ENCODE data around the gene FYN. TPM values are rescaled to one million over a fixed set of nuclear protein-coding genes. Genes with fewer than 3 reads are reported as not detected.

The FYN gene
- total and polyA plus RNA-seq, 2 of the 13 experiments (the other 11 are each of a cell fraction or from before 2014, with no cell fraction given): 15.5 to 24.6 TPM

DNA sequence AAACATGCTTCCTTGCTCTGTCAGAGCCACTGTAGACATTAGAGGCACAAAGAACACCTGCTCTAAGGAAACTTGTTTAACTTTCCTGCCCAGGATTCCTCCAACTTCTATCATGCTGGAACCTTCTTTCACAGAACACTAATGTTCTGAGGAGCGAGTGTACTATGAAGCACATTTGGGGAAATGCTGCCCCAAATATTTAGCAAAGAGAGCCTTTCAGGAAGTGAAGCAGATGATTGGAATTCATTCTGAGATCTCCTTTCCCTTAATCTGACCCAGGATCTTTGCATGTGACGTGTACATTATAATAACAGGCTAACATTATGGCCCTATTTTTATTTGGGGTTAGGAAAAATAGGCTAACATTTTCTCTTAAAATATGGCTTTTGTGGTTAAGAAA is 21.0 kb upstream of the FYN start:
- Histone ChIP-seq H3K27me3 (ENCODE audit: control insufficient read depth in 1 of 2, insufficient read depth in 2 of 2, low read length in 2 of 2) (peaks cover 0 to 4% of the 10 kb centered on the region in 2 experiments; a peak in 2 of 5 replicates), H3K79me2 (ENCODE audit: insufficient read depth, low read length) (no peaks in the 10 kb centered on the region), H4K20me1 (ENCODE audit: insufficient read depth, low read length) (no peaks in the 10 kb centered on the region), H3K9ac (ENCODE audit: insufficient read depth, low read depth, low read length) (no peak overlapping the region), H3K4me2 (ENCODE audit: low read depth, low read length) (no peak overlapping the region), H3K4me1 (ENCODE audit: insufficient read depth, low read length) (peaks cover 8% of the 10 kb centered on the region), H3K4me3 (replicated peaks in 1 of 3; ENCODE audit: insufficient read depth in 1 of 3, low read depth in 2 of 3, low read length in 3 of 3) (no peak overlapping the region), H3K9me3 (ENCODE audit: low read length) (no peaks in the 10 kb centered on the region), H3K36me3 (replicated peaks in 1 of 2; ENCODE audit: control insufficient read depth in 1 of 2, insufficient read depth in 2 of 2, low read length in 2 of 2) (no peaks in the 10 kb centered on the region), H2AFZ (ENCODE audit: low read length) (no peak overlapping the region), H3K27ac (ENCODE audit: extremely low read length, insufficient read depth, low read length) (no peak overlapping the region)
- no peak for DNase-seq (ENCODE audit: low spot score)
- no peak for FAIRE-seq
- in situ Hi-C loops (cut with HindIII; ENCODE audit: extremely low pct_ligation_motif_present, low pct_unique_long_range_greater_than_20kb) (no loop called here), intact Hi-C loops (cut with micrococcal nuclease; ENCODE audit: unreplicated experiment) (no loop called here)
- CTCF ChIA-PET (ENCODE audit: low intra/inter-chr PET ratio, low total read pairs): no interaction called here
- no TSS peak for BruUV-seq (replicated peaks)
- WGBS (ENCODE audit: low lambda C conversion rate): 47% methylated on average over 2 of the region's 2 CpGs
- TF ChIP-seq SRF (IDR thresholded peaks at IDR 0.05; ENCODE audit: low read depth, low read length) (no peak), CREB1 (IDR thresholded peaks at IDR 0.05) (peak; percentile 11; the same call in 1 of the 2 replicates), CREB1 (CRISPR knock-in tag; IDR thresholded peaks at IDR 0.05) (no peak), NFIB (CRISPR knock-in tag; IDR thresholded peaks at IDR 0.05; ENCODE audit: borderline replicate concordance) (no peak), THYN1 (CRISPR knock-in tag; IDR thresholded peaks at IDR 0.05; ENCODE audit: borderline replicate concordance, low read depth) (no peak)
- POLR2A ChIA-PET: no interaction called here
- ATAC-seq: no peak

DNA sequence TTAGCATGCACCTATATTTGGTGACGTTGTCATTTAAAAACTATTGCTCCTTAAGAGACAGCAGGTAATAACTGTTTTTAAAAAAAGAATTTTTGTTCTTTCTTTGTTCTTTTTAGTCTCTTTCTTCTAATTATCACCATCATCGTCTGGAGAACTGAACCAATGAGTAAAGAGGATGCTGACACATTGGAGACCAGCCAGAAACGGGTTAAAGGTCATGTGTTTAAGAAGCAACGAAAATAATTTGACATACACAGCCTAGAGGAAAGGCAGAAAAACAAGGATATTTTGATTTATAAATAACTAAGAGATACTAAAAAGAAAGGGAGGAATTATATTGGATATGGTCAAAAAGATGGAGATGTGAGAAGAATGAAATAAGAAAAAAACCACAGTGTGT is 19.2 kb upstream of the FYN start:
- H3K9ac ChIP-seq (ENCODE audit: insufficient read depth, low read depth, low read length): no peak overlapping the region
- no peaks in the 10 kb centered on the region for H4K20me1 ChIP-seq (ENCODE audit: insufficient read depth, low read length)
- H3K9me3 ChIP-seq (ENCODE audit: low read length): no peaks in the 10 kb centered on the region
- intact Hi-C loops (cut with micrococcal nuclease; ENCODE audit: unreplicated experiment): no loop called here
- in situ Hi-C loops (cut with HindIII; ENCODE audit: extremely low pct_ligation_motif_present, low pct_unique_long_range_greater_than_20kb): no loop called here
- H3K79me2 ChIP-seq (ENCODE audit: insufficient read depth, low read length): no peaks in the 10 kb centered on the region
- ChIA-PET CTCF (ENCODE audit: low intra/inter-chr PET ratio, low total read pairs) (no interaction called here), POLR2A (no interaction called here)
- no peaks in the 10 kb centered on the region for H3K36me3 ChIP-seq (replicated peaks in 1 of 2; ENCODE audit: control insufficient read depth in 1 of 2, insufficient read depth in 2 of 2, low read length in 2 of 2)
- DNase-seq (ENCODE audit: low spot score): no peak
- no peaks in the 10 kb centered on the region for H3K4me1 ChIP-seq (ENCODE audit: insufficient read depth, low read length)
- no TSS peak for BruUV-seq (replicated peaks)
- WGBS (ENCODE audit: low lambda C conversion rate): 11% methylated on average over 4 of the region's 4 CpGs
- no peak overlapping the region for H3K27ac ChIP-seq (ENCODE audit: extremely low read length, insufficient read depth, low read length)
- no peak overlapping the region for H3K4me2 ChIP-seq (ENCODE audit: low read depth, low read length)
- ATAC-seq: no peak
- FAIRE-seq: no peak
- no peak overlapping the region for H3K4me3 ChIP-seq (replicated peaks in 1 of 3; ENCODE audit: insufficient read depth in 1 of 3, low read depth in 2 of 3, low read length in 3 of 3)
- H2AFZ ChIP-seq (ENCODE audit: low read length): no peak overlapping the region
- H3K27me3 ChIP-seq (ENCODE audit: control insufficient read depth in 1 of 2, insufficient read depth in 2 of 2, low read length in 2 of 2): peaks cover 0 to 3% of the 10 kb centered on the region in 2 experiments; a peak in 1 of 5 replicates
- no peak for TF ChIP-seq ZNF343 (CRISPR knock-in tag; IDR thresholded peaks at IDR 0.05)
- TF ChIP-seq MTF1 (CRISPR knock-in tag; IDR thresholded peaks at IDR 0.05): no peak
- no peak for TF ChIP-seq GATAD1 (CRISPR knock-in tag; IDR thresholded peaks at IDR 0.05)
- no peak for TF ChIP-seq MXD1 (CRISPR knock-in tag; IDR thresholded peaks at IDR 0.05)
- TF ChIP-seq ELF3 (CRISPR knock-in tag; IDR thresholded peaks at IDR 0.05): no peak
- no peak for TF ChIP-seq ZNF780A (CRISPR knock-in tag; IDR thresholded peaks at IDR 0.05)
- TF ChIP-seq PAF1 (CRISPR knock-in tag; IDR thresholded peaks at IDR 0.05): no peak
- no peak for TF ChIP-seq ZNF790 (CRISPR knock-in tag; IDR thresholded peaks at IDR 0.05; ENCODE audit: borderline replicate concordance)
- TF ChIP-seq, protein P1, sequence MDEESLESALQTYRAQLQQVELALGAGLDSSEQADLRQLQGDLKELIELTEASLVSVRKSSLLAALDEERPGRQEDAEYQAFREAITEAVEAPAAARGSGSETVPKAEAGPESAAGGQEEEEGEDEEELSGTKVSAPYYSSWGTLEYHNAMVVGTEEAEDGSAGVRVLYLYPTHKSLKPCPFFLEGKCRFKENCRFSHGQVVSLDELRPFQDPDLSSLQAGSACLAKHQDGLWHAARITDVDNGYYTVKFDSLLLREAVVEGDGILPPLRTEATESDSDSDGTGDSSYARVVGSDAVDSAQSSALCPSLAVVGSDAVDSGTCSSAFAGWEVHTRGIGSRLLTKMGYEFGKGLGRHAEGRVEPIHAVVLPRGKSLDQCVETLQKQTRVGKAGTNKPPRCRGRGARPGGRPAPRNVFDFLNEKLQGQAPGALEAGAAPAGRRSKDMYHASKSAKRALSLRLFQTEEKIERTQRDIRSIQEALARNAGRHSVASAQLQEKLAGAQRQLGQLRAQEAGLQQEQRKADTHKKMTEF (CRISPR knock-in tag; IDR thresholded peaks at IDR 0.05): no peak
- TF ChIP-seq KMT2B (CRISPR knock-in tag; IDR thresholded peaks at IDR 0.05): no peak
- TF ChIP-seq RAD51 (IDR thresholded peaks at IDR 0.05; ENCODE audit: borderline replicate concordance): no peak
- TF ChIP-seq CENPT (CRISPR knock-in tag; IDR thresholded peaks at IDR 0.05; ENCODE audit: low read depth): no peak
- TF ChIP-seq ATF3 (CRISPR knock-in tag; IDR thresholded peaks at IDR 0.05): no peak
- TF ChIP-seq BORCS8-MEF2B (CRISPR knock-in tag; IDR thresholded peaks at IDR 0.05): no peak
- no peak for TF ChIP-seq RXRB (CRISPR knock-in tag; IDR thresholded peaks at IDR 0.05; ENCODE audit: borderline replicate concordance)

All from HepG2 (cell line).